ENCODE data around the gene WDFY2. TPM values are rescaled to one million over a fixed set of nuclear protein-coding genes. Genes with fewer than 3 reads are reported as not detected.

Gene WDFY2
- total RNA-seq, 1 experiment from 2014 or later = 6.0 TPM

GRCh38 chr13:51599444-51600176, 15.3 kb downstream of the WDFY2 start:
- Histone ChIP-seq H3K27me3 (replicated peaks) (no peaks in the 10 kb centered on the region), H3K4me1 (replicated peaks) (no peaks in the 10 kb centered on the region), H3K36me3 (peaks cover 29% of the 10 kb centered on the region), H3K27ac (no peak overlapping the region), H3K4me3 (no peak overlapping the region), H3K9me3 (replicated peaks) (no peaks in the 10 kb centered on the region)
- no peak for DNase-seq (ENCODE audit: low read depth in 1 of 2, low spot score in 2 of 2)

GRCh38 chr13:51600703-51601102, 16.4 kb downstream of the WDFY2 start:
- Histone ChIP-seq H3K4me1 (replicated peaks) (no peaks in the 10 kb centered on the region; the same call in 1 of the 2 replicates), H3K9me3 (replicated peaks) (no peaks in the 10 kb centered on the region), H3K27ac (no peak overlapping the region), H3K4me3 (no peak overlapping the region), H3K36me3 (peaks cover 27% of the 10 kb centered on the region), H3K27me3 (replicated peaks) (no peaks in the 10 kb centered on the region)
- no peak for DNase-seq (ENCODE audit: low read depth in 1 of 2, low spot score in 2 of 2)

- Histone ChIP-seq H3K9me3 (replicated peaks) (no peaks in the 10 kb centered on the region), H3K27me3 (replicated peaks) (no peaks in the 10 kb centered on the region), H3K4me3 (no peak overlapping the region), H3K36me3 (peaks cover 26% of the 10 kb centered on the region), H3K27ac (no peak overlapping the region), H3K4me1 (replicated peaks) (no peaks in the 10 kb centered on the region; the same call in 1 of the 2 replicates)
- DNase-seq (ENCODE audit: low read depth in 1 of 2, low spot score in 2 of 2) = no peak
These were observed 17.6 kb downstream of the WDFY2 start for GRCh38 chr13:51601601-51602565.

GRCh38 chr13:51603716-51604115, 19.5 kb downstream of the WDFY2 start:
- no peak overlapping the region for H3K27ac ChIP-seq
- no peaks in the 10 kb centered on the region for H3K27me3 ChIP-seq (replicated peaks)
- H3K36me3 ChIP-seq = peaks cover 35% of the 10 kb centered on the region
- no peak overlapping the region for H3K4me3 ChIP-seq
- DNase-seq (ENCODE audit: low read depth in 1 of 2, low spot score in 2 of 2) = no peak
- no peaks in the 10 kb centered on the region for H3K9me3 ChIP-seq (replicated peaks)
- no peaks in the 10 kb centered on the region; the same call in 1 of the 2 replicates for H3K4me1 ChIP-seq (replicated peaks)

- Histone ChIP-seq H3K9me3 (replicated peaks) (no peaks in the 10 kb centered on the region), H3K4me3 (no peak overlapping the region), H3K4me1 (replicated peaks) (no peaks in the 10 kb centered on the region; the same call in 1 of the 2 replicates), H3K27ac (no peak overlapping the region), H3K36me3 (peaks cover 32% of the 10 kb centered on the region), H3K27me3 (replicated peaks) (no peaks in the 10 kb centered on the region)
- DNase-seq (ENCODE audit: low read depth in 1 of 2, low spot score in 2 of 2) = no peak
These were observed 21.4 kb downstream of the WDFY2 start for GRCh38 chr13:51605698-51606097.

GRCh38 chr13:51607165-51607564, 22.9 kb downstream of the WDFY2 start:
- no peak for DNase-seq (ENCODE audit: low read depth in 1 of 2, low spot score in 2 of 2)
- H3K27me3 ChIP-seq (replicated peaks) = no peaks in the 10 kb centered on the region
- H3K4me3 ChIP-seq = no peak overlapping the region
- no peaks in the 10 kb centered on the region for H3K9me3 ChIP-seq (replicated peaks)
- no peaks in the 10 kb centered on the region; the same call in 1 of the 2 replicates for H3K4me1 ChIP-seq (replicated peaks)
- peaks cover 25% of the 10 kb centered on the region for H3K36me3 ChIP-seq
- no peak overlapping the region for H3K27ac ChIP-seq

GRCh38 chr13:51608857-51609406, 24.7 kb downstream of the WDFY2 start:
- H3K36me3 ChIP-seq = peaks cover 14% of the 10 kb centered on the region
- no peak for DNase-seq (ENCODE audit: low read depth in 1 of 2, low spot score in 2 of 2)

GRCh38 chr13:51612867-51613266, 28.6 kb downstream of the WDFY2 start:
- DNase-seq (ENCODE audit: low read depth in 1 of 2, low spot score in 2 of 2) = no peak
- Histone ChIP-seq H3K27me3 (replicated peaks) (no peaks in the 10 kb centered on the region), H3K27ac (no peak overlapping the region), H3K9me3 (replicated peaks) (no peaks in the 10 kb centered on the region), H3K36me3 (peaks cover 4% of the 10 kb centered on the region), H3K4me1 (replicated peaks) (peaks cover 7% of the 10 kb centered on the region), H3K4me3 (no peak overlapping the region)

More at GRCh38 chr13:51608857-51609406, 24.7 kb downstream of the WDFY2 start:
- Histone ChIP-seq H3K27ac (no peak overlapping the region), H3K4me1 (replicated peaks) (no peaks in the 10 kb centered on the region; the same call in 1 of the 2 replicates), H3K27me3 (replicated peaks) (no peaks in the 10 kb centered on the region), H3K4me3 (no peak overlapping the region), H3K9me3 (replicated peaks) (no peaks in the 10 kb centered on the region)

- Histone ChIP-seq H3K27ac (no peak overlapping the region), H3K4me3 (no peak overlapping the region), H3K36me3 (peaks cover 6% of the 10 kb centered on the region), H3K9me3 (replicated peaks) (no peaks in the 10 kb centered on the region), H3K27me3 (replicated peaks) (no peaks in the 10 kb centered on the region), H3K4me1 (replicated peaks) (peaks cover 14% of the 10 kb centered on the region)
- no peak for DNase-seq (ENCODE audit: low read depth in 1 of 2, low spot score in 2 of 2)
These were observed 29.3 kb downstream of the WDFY2 start for GRCh38 chr13:51613535-51613934.

- Histone ChIP-seq H3K4me3 (no peak overlapping the region), H3K27ac (no peak overlapping the region), H3K36me3 (peaks cover 6% of the 10 kb centered on the region), H3K9me3 (replicated peaks) (no peaks in the 10 kb centered on the region), H3K27me3 (replicated peaks) (no peaks in the 10 kb centered on the region), H3K4me1 (replicated peaks) (peaks cover 22% of the 10 kb centered on the region)
- DNase-seq (ENCODE audit: low read depth in 1 of 2, low spot score in 2 of 2) = no peak
These were observed 30.1 kb downstream of the WDFY2 start for GRCh38 chr13:51614350-51614786.

- H3K27ac ChIP-seq = no peak overlapping the region
- peaks cover 54% of the 10 kb centered on the region for H3K4me1 ChIP-seq (replicated peaks)
- no peaks in the 10 kb centered on the region for H3K9me3 ChIP-seq (replicated peaks)
- H3K27me3 ChIP-seq (replicated peaks) = no peaks in the 10 kb centered on the region
- no peak overlapping the region for H3K4me3 ChIP-seq
- DNase-seq (ENCODE audit: low read depth in 1 of 2, low spot score in 2 of 2) = no peak
- H3K36me3 ChIP-seq = peaks cover 8% of the 10 kb centered on the region; the same call in 1 of the 2 replicates
These were observed 34.4 kb downstream of the WDFY2 start for GRCh38 chr13:51618626-51619025.

GRCh38 chr13:51619614-51620013, 35.4 kb downstream of the WDFY2 start:
- Histone ChIP-seq H3K36me3 (peaks cover 8% of the 10 kb centered on the region), H3K27ac (0 out of 2 replicates have a peak overlapping the region, but pooled peaks have one; percentile 11), H3K4me1 (replicated peaks) (peaks cover 54% of the 10 kb centered on the region), H3K4me3 (no peak overlapping the region), H3K9me3 (replicated peaks) (no peaks in the 10 kb centered on the region), H3K27me3 (replicated peaks) (no peaks in the 10 kb centered on the region)
- DNase-seq (ENCODE audit: low read depth in 1 of 2, low spot score in 2 of 2) = peak in 1 of 2 experiments; percentile 49

GRCh38 chr13:51620165-51620983, 36.1 kb downstream of the WDFY2 start:
- DNase-seq (ENCODE audit: low read depth in 1 of 2, low spot score in 2 of 2) = no peak
- H3K4me1 ChIP-seq (replicated peaks) = peaks cover 54% of the 10 kb centered on the region
- H3K4me3 ChIP-seq = no peak overlapping the region
- H3K27me3 ChIP-seq (replicated peaks) = no peaks in the 10 kb centered on the region
- no peak overlapping the region for H3K27ac ChIP-seq
- peaks cover 8% of the 10 kb centered on the region for H3K36me3 ChIP-seq
- no peaks in the 10 kb centered on the region for H3K9me3 ChIP-seq (replicated peaks)
